MM.1S (cell line): ENCODE data around the gene PRRC1.
A peak's percentile ranks its signal among the peaks of the same experiment; 100 is the strongest.

ENCODE experiments used
- DNase-seq: peaks from one replicate; pipeline ENCODE4 v3.0.0-alpha.2; 2015
- H2AFZ ChIP-seq: fragments of 300-600 bp; sonication (generic); 2 replicates; pipeline ENCODE4 v1.6.0; 2016; ENCODE audit warnings: antibody characterized with exemption, low read length
- H3F3A ChIP-seq: fragments of 300-600 bp; sonication (generic); 2 replicates; pipeline ENCODE4 v1.6.1; 2016; ENCODE audit warnings: mild to moderate bottlenecking, antibody characterized with exemption, low read length, moderate library complexity, mixed read lengths; ENCODE audit not compliant: insufficient read depth
- H3K27ac ChIP-seq: fragments of 300-600 bp; sonication (generic); 2 replicates; pipeline ENCODE4 v1.5.1; 2016; ENCODE audit warnings: mild to moderate bottlenecking, low read length
- H3K27me3 ChIP-seq: fragments of 300-600 bp; sonication (generic); replicated peaks from 2 replicates; pipeline ENCODE4 v1.6.0; 2016; ENCODE audit warnings: low read length; ENCODE audit not compliant: insufficient read depth
- H3K36me3 ChIP-seq: fragments of 300-600 bp; sonication (generic); replicated peaks from 2 replicates; pipeline ENCODE4 v1.6.1; 2016; ENCODE audit warnings: mild to moderate bottlenecking, low read length, mixed read lengths; ENCODE audit not compliant: insufficient read depth
- H3K4me1 ChIP-seq: fragments of 300-600 bp; sonication (generic); 2 replicates; pipeline ENCODE4 v1.6.1; 2016; ENCODE audit warnings: low read length, mixed read lengths
- H3K4me2 ChIP-seq: fragments of 300-600 bp; sonication (generic); 2 replicates; pipeline ENCODE4 v1.6.0; 2016; ENCODE audit warnings: low read depth, low read length
- H3K4me3 ChIP-seq: fragments of 300-600 bp; sonication (generic); 2 replicates; pipeline ENCODE4 v1.5.1; 2016; ENCODE audit warnings: low read length, mixed read lengths
- H3K79me2 ChIP-seq: fragments of 300-600 bp; sonication (generic); 2 replicates; pipeline ENCODE4 v1.6.1; 2016; ENCODE audit warnings: mixed run types, low read length, mixed read lengths
- H3K9ac ChIP-seq: fragments of 300-600 bp; sonication (generic); 2 replicates; pipeline ENCODE4 v1.6.1; 2016; ENCODE audit warnings: low read length, mixed read lengths
- H3K9me2 ChIP-seq: fragments of 300-600 bp; sonication (generic); replicated peaks from 2 replicates; pipeline ENCODE4 v1.6.1; 2016; ENCODE audit warnings: mild to moderate bottlenecking, low read length, mixed read lengths; ENCODE audit not compliant: insufficient read depth
- H3K9me3 ChIP-seq: fragments of 300-600 bp; sonication (generic); replicated peaks from 2 replicates; pipeline ENCODE4 v1.6.1; 2016; ENCODE audit warnings: mild to moderate bottlenecking, low read length, mixed read lengths; ENCODE audit not compliant: insufficient read depth
- H4K20me1 ChIP-seq: fragments of 300-600 bp; sonication (generic); 2 replicates; pipeline ENCODE4 v1.6.1; 2016; ENCODE audit warnings: mild to moderate bottlenecking, low read length, moderate library complexity, mixed read lengths; ENCODE audit not compliant: insufficient read depth
- EZH2 ChIP-seq: fragments of 300-600 bp; sonication (generic); optimal IDR thresholded peaks from 2 replicates; pipeline ENCODE3; 2017; ENCODE audit warnings: low read depth, mild to moderate bottlenecking, antibody characterized with exemption, low read length, mixed read lengths
- EZH2phosphoT487 ChIP-seq: fragments of 300-600 bp; sonication (generic); IDR thresholded peaks from 2 replicates; pipeline ENCODE4 v1.6.1; 2018; ENCODE audit warnings: antibody characterized with exemption, low read length
- TF ChIP-seq, protein P1 (sequence below): fragments of 300-600 bp; sonication (generic); IDR thresholded peaks from 2 replicates; pipeline ENCODE4 v1.5.1; 2016; ENCODE audit warnings: antibody characterized with exemption, low read length, mixed read lengths

Gene PRRC1

DNA sequence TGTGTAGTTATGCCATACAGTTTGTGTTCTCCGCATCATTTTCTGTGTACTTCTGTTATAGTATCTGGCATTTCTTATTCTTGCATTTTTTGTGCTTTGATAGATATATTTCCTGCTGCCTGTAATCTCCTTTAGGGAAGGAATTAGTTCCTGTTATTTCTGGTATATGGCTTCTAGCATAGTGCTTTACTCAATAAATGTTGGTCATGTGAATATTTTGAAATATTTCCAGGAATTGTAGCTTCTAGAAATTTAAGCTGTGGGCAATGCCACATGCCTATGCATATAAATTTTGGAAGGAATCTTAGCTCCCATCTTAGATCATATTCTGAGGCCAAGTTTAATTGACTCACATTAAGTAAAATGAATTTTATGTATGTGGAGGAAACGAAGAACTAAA, 11.5 kb upstream of the PRRC1 start:
- H3K36me3 ChIP-seq = no peaks in the 10 kb centered on the region
- no peaks in the 10 kb centered on the region for H3K79me2 ChIP-seq
- no peak overlapping the region for H3K4me3 ChIP-seq
- no peak overlapping the region for H2AFZ ChIP-seq
- no peak for DNase-seq
- no peaks in the 10 kb centered on the region for H3K27me3 ChIP-seq
- H3K4me2 ChIP-seq = no peak overlapping the region
- no peaks in the 10 kb centered on the region for H4K20me1 ChIP-seq
- H3F3A ChIP-seq = no peaks in the 10 kb centered on the region
- H3K27ac ChIP-seq = no peak overlapping the region
- H3K9ac ChIP-seq = no peak overlapping the region
- TF ChIP-seq EZH2phosphoT487 = no peak
- TF ChIP-seq, protein P1, sequence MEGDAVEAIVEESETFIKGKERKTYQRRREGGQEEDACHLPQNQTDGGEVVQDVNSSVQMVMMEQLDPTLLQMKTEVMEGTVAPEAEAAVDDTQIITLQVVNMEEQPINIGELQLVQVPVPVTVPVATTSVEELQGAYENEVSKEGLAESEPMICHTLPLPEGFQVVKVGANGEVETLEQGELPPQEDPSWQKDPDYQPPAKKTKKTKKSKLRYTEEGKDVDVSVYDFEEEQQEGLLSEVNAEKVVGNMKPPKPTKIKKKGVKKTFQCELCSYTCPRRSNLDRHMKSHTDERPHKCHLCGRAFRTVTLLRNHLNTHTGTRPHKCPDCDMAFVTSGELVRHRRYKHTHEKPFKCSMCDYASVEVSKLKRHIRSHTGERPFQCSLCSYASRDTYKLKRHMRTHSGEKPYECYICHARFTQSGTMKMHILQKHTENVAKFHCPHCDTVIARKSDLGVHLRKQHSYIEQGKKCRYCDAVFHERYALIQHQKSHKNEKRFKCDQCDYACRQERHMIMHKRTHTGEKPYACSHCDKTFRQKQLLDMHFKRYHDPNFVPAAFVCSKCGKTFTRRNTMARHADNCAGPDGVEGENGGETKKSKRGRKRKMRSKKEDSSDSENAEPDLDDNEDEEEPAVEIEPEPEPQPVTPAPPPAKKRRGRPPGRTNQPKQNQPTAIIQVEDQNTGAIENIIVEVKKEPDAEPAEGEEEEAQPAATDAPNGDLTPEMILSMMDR = no peak
- no peak for TF ChIP-seq EZH2
- no peaks in the 10 kb centered on the region for H3K9me2 ChIP-seq
- no peaks in the 10 kb centered on the region for H3K9me3 ChIP-seq
- H3K4me1 ChIP-seq = peaks cover 5% of the 10 kb centered on the region; the same call in 1 of the 2 replicates

DNA sequence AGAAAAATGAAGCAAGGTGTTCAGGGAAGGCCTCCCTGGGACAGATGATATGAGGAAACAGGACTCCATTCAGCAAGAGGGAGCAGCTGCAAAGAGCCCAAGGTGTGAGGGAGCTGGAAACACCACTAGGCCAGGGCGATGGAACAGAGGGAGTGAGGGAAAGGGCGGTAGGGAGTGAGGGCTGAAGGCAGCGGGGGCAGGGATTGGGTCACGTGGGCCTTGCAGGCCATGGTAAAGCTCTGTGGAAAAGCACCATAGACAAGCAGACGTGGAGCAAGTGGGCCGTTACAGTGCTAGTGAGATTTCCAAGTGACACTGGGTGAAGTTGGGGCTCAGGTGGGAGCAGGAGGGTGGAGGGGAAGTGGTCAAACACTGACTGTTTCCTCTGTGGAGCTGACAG, 10.8 kb upstream of the PRRC1 start:
- H3K9me3 ChIP-seq = no peaks in the 10 kb centered on the region
- no peak overlapping the region for H3K4me3 ChIP-seq
- no peak overlapping the region for H3K9ac ChIP-seq
- H3K79me2 ChIP-seq = no peaks in the 10 kb centered on the region
- no peak overlapping the region for H3K27ac ChIP-seq
- no peaks in the 10 kb centered on the region for H4K20me1 ChIP-seq
- DNase-seq = no peak
- peaks cover 5% of the 10 kb centered on the region; the same call in 1 of the 2 replicates for H3K4me1 ChIP-seq
- no peak overlapping the region for H3K4me2 ChIP-seq
- H3K9me2 ChIP-seq = no peaks in the 10 kb centered on the region
- H3F3A ChIP-seq = no peaks in the 10 kb centered on the region
- no peaks in the 10 kb centered on the region for H3K36me3 ChIP-seq
- no peaks in the 10 kb centered on the region for H3K27me3 ChIP-seq
- no peak overlapping the region for H2AFZ ChIP-seq
- TF ChIP-seq, protein P1 = no peak
- no peak for TF ChIP-seq EZH2phosphoT487
- TF ChIP-seq EZH2 = no peak

DNA sequence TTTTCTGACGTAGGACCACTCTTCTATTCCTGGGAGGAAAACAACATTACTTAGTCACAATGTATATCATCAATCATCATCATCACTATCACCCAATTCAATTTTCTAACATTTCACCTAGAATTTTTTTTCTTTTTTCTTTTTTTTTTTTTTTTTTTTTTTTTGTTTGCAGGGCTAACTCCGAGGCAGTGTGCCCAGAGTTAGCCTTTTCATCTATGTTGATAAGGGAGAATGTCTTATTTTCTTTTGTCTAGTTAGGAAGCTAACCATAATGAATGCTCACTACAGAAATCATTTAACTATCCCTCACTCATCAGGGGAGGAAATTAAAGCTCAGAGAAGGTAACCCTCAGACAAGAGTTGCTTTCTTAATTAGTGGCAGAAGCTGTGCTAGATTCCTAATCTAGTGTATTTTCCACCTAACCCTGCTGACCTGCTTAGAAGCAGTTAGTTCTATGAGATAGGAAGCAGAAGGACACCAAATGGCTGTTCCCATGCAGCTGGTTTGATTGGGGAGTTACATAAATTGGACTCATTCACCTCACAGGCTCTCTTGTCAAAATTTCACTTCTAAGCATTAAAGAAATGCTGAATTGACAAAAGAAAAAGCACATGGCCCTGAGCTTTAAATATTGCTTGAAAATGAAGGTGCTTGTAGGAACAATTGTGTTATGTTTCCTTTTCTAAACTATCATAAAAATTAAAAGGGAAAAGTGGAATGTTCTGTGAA, 8.6 kb upstream of the PRRC1 start:
- H3K4me2 ChIP-seq = no peak overlapping the region
- no peaks in the 10 kb centered on the region for H4K20me1 ChIP-seq
- no peaks in the 10 kb centered on the region for H3K27me3 ChIP-seq
- H3K27ac ChIP-seq = no peak overlapping the region
- TF ChIP-seq EZH2phosphoT487 (no peak), EZH2 (no peak)
- TF ChIP-seq, protein P1 = no peak
- DNase-seq = peak; percentile 28
- H3K9me3 ChIP-seq = no peaks in the 10 kb centered on the region
- H3K4me1 ChIP-seq = peaks cover 5% of the 10 kb centered on the region; the same call in 1 of the 2 replicates
- H3F3A ChIP-seq = no peaks in the 10 kb centered on the region
- H3K9me2 ChIP-seq = no peaks in the 10 kb centered on the region
- no peak overlapping the region for H3K9ac ChIP-seq
- H2AFZ ChIP-seq = no peak overlapping the region
- H3K4me3 ChIP-seq = no peak overlapping the region
- no peaks in the 10 kb centered on the region for H3K79me2 ChIP-seq
- H3K36me3 ChIP-seq = no peaks in the 10 kb centered on the region
